Activated gamma-delta T cell treated with Interleukin-2 at 50 U/mL for 16 hours (primary cell): Measurements from ENCODE around the gene INTS1.
A peak's percentile ranks its signal among the peaks of the same experiment; 100 is the strongest.

ENCODE experiments used
- DNase-seq: peaks from one replicate; pipeline ENCODE4 v3.0.0-alpha.2; 2020

The INTS1 gene, protein sequence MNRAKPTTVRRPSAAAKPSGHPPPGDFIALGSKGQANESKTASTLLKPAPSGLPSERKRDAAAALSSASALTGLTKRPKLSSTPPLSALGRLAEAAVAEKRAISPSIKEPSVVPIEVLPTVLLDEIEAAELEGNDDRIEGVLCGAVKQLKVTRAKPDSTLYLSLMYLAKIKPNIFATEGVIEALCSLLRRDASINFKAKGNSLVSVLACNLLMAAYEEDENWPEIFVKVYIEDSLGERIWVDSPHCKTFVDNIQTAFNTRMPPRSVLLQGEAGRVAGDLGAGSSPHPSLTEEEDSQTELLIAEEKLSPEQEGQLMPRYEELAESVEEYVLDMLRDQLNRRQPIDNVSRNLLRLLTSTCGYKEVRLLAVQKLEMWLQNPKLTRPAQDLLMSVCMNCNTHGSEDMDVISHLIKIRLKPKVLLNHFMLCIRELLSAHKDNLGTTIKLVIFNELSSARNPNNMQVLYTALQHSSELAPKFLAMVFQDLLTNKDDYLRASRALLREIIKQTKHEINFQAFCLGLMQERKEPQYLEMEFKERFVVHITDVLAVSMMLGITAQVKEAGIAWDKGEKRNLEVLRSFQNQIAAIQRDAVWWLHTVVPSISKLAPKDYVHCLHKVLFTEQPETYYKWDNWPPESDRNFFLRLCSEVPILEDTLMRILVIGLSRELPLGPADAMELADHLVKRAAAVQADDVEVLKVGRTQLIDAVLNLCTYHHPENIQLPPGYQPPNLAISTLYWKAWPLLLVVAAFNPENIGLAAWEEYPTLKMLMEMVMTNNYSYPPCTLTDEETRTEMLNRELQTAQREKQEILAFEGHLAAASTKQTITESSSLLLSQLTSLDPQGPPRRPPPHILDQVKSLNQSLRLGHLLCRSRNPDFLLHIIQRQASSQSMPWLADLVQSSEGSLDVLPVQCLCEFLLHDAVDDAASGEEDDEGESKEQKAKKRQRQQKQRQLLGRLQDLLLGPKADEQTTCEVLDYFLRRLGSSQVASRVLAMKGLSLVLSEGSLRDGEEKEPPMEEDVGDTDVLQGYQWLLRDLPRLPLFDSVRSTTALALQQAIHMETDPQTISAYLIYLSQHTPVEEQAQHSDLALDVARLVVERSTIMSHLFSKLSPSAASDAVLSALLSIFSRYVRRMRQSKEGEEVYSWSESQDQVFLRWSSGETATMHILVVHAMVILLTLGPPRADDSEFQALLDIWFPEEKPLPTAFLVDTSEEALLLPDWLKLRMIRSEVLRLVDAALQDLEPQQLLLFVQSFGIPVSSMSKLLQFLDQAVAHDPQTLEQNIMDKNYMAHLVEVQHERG (N-terminal part only)

DNA sequence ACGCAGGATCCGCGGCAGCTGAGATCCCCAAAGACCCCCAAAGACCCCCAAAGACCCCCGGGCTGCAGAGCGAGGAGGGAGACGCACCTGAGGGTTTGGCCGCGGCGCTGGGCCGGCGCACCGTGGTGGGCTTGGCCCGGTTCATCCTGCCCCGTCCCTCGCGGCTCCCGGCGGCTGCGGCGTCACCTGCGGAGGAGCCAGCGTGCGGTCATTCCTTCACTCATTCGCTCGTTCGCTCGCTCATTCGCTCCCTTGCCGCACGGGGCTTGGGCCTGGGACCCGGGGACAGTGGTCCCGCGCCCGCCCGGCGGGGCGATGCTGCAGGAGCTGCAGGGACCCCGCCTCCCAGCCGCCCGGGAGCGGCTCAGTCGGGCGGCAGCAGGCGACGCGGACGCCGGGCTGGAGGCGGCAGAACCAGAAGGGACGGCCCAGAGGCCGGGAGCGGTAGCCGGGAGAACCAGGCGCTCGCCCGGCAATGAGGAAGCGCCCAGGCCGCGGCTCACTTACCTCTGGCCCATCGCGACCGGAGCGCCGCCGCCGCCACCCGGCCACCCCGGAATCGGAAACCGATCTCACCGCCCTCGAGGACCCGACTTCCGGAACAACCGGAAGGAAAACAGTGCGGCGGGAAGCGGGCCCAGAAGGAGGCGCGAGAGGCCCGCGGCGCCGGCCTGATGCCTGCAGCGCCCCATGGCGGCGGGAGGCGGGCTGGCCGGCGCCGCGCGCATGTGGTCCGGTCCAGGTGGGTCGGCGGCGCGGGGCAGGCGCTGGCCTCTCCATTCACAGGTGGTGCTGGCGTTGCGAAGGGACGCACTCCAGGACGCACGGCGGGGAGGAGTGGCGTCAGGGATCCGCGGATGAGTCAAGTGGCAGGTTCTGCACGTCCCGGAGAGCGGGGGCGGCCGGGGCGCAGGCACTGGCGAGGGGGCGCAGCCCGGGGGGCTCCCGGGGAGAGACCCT, at the start of gene INTS1:
Gene INTS1 (minus strand): TSS at position 574 of the 960 bp plus-strand sequence. CDS start 429 bp downstream, at position 145.
- DNase-seq, result peak; percentile 89

DNA sequence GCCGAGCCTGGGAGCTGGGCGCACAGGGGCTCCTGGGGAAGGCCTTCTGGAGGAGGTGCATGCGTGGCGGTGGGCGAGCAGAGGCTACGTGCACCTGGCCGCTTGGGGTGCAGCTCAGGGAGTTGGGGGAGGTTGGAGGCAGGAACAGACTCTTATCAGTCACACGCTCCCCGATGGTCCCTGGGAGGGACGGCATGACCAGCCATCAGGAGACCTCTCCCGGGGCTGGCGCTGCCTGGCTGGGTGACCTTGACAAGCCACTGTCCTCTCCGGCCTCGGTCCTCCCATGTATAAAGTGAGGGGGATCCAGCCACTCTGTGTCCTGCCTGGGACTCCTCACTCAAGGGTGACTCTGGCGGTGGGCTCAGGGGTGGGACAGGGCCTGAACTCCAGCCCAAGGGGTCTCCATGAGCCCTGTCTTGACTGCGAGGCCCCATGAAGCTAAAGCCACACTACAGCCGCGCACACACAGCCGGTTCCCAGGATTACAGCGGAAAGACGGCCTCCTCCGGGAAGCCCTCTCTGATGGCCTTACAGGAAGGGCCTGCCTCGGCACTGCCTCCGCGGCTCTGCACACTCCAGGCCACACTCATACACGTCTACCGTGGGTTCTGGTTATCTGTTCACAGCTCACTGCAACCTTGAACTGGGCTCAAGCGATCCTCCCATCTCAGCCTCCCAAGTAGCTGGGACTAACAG, 49.5 kb upstream of the INTS1 start:
- DNase-seq, result no peak

DNA sequence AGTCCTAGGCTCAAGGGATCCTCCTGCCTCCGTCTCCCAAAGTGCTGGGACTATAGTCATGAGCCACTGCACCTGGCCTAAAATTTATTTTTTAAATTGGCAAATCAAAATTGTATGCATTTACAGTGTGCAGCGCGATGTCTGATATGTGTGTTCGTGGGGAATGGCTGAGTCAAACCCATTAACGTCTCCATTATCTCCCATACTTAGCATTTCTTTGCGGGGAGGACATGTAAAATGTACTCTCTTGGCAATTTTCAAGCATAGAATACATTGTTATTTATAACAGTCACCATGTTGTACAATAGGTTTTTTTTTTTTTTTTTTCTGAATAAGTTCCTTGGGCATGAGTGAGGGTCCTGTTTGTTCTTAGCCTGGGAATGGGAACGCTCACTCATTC, 48.0 kb upstream of the INTS1 start:
- no peak for DNase-seq

DNA sequence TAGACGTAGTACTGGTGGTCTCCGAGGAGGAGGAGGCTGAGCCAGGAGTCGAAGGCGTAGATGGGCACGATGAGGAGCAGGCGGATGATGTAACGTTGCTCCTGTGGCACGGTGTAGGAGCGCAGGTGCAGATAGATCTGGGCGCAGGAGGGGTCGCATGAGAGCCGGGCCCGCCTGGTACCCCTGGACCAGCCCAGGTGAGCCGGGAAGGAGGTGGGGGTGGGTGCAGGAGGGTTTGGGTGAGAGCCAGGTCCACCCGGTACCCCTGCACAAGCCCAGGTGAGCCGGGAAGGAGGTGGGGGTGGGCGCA, 46.6 kb upstream of the INTS1 start:
- no peak for DNase-seq

DNA sequence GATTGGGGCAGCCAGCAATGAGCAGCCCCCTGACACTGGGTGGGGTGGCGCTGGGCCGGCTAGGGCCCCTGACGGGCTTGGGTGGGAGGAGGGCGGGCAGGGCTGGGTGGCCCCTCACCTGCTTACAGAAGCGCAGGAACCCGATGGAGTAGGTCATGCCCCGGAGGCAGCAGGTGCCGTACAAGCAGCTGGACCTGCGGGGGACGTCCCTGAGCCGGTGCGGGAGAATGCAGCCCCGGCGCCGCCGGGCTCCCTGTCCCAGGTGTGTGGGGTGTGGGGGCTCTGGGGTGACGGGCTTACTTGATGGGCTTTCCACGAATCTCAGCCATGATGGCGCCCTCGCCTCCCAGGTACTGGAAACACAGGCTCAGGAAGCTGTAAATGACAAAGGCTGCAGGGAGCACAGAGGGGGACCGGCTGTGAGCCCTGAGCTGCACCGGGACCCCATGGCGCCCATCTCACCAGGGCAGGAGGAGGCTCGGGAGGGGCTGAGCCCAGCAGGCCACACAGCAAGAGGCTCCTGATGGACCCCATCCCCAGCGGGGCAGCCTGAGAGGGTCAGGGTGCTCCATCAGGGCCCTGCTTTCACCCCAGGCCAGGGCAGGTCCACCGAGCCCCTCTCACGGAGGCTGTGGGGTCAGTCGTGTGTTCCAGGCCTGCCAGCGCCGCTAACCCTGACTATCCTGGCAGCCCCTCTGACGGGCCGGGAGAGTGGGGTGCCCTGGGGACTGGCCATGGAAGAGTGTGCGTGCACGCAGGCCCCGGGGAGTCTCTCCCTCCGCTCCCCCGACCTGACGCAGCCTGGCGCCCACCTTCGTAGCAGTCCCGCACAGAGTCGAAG, 46.0 kb upstream of the INTS1 start:
- no peak for DNase-seq

DNA sequence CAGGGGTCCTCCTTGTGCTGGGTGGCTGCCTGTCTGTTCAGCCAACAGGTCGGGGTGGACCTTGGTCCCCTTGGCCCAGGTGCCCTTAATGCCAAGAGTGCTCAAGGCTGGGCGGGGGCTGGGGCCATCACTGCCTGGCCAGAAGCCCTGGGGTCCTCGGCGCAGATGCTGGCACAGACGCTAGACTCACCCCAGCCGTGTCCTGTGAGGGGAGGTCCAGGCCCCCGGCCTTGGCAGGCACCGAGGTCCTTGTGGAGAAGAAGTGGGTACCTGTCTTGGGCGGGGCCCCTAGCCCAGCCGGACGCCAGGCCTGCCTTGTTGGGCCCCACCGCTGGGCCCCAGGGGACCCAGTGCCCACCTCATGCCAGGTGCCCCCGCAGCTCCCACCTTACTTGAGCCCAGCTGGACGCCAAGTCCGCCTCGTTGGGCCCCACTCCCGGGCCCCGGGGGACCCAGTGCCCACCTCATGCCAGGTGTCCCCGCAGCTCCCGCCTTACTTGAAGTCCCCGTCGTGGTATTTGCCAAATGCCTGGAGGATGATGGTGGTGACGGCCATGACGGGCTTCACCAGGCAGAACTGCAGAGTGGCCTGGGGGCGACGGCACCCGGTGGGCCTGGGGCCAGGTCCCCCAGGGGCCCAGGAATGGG, 45.3 kb upstream of the INTS1 start:
- no peak for DNase-seq

DNA sequence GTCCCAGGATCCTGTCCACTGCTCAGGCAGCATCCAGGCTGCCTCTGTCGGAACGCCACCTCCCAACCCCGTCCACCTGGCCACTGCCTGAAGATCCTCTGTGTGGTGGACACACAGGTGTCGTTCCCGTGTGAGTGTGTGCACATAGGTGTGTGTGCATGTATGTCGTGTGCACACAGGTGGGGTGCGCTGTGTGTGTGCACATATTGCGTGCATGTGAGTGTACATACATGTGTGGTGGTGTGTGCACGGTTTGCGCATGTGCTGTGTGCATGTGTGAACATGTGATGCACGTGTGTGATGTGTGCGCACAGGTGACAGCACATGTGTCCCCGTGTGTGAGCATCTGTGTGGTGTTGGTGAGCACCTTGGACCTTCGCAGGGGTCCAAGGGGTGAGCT, 44.8 kb upstream of the INTS1 start:
- DNase-seq, result no peak

DNA sequence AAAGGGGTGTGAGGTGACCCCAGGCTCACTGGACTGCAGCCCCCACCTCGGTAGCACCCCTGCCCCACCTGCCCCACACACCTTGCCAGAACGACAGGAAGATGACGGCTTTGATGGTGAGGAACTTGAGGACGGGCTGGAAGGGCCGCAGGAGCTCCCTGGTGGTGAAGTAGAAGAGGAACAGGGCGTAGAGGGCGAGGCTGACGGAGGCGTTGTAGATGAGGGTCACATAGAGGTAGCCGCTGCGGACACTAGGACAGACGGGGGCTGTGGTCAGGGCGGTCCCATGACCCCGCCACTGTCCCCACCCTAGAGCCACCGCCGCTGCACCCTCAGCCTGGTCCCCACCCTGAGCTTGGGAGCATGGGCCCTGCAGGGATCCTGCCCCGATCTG, 44.2 kb upstream of the INTS1 start:
- DNase-seq, result no peak

DNA sequence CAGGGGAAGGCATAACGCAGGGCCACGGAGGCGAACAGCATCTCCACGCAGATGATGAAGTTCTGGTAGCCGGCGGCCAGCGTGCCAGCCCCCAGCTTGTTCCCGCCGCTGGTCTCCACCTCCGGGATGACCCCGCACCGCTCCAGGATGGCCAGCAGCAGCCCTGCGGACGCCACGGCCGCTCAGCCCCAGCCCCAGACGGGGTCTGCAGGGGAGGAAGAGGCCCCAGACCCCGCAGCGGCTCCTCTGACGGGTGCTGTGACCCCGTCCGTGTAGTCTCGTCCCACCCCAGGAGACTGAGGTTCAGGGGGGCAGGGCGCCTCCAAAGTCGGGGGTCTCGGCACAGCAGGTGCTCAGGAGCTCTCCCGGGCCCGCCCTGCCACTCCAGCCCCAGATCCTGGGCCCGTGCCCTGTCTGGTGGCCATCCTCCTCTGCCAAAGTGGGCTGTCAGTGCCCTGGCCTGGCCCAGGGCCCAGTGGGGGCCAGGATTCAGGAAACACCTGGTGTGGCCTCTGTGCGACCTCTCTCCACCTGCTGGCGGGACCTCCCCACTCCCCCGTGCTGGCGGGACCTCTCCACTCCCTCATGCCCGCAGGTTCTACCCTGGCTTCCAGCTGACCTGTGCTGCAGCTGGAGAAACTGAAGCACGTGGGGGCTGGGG, 43.7 kb upstream of the INTS1 start:
- no peak for DNase-seq

DNA sequence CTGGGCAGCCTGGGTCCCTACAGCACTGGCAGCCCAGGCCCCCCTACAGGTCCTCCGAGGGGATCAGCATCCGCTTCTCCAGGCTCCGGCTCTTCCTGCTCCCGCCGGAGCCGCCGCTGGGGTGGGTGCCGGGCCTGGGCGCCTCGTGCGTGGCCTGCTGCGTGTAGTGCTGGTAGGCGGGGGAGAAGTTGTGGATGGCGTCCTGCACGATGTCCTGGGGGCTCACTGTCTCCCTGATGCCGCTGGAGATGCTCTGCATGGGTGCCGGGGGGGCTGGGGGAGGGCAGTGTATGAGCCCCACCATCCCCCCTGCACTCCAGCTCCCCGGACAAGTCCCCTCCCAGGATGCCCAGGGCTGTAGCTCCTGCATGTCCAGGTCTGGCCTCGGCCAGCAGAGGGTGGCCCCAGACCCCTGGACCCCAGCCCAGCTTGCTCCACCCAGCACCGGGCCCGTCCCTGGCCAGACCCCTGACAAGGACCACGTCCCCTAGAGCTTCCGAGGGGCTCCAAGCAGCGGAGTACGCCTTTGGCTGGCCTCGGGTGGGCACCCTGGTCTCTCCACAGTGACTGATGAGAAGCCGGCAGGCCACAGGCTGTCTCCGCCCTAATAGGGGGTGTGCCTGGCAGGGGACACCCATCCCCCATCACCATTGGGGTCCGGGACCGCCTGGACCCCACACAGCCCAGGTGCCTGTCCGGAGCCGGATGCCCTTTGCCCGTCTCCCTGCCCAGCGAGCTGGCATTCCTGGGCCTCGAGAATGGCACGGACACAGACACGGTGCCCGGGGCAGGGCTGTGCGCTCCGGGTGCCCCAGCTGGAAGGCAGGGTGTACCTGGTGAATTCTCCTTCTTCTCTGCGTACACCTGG, 43.0 kb upstream of the INTS1 start:
- no peak for DNase-seq

DNA sequence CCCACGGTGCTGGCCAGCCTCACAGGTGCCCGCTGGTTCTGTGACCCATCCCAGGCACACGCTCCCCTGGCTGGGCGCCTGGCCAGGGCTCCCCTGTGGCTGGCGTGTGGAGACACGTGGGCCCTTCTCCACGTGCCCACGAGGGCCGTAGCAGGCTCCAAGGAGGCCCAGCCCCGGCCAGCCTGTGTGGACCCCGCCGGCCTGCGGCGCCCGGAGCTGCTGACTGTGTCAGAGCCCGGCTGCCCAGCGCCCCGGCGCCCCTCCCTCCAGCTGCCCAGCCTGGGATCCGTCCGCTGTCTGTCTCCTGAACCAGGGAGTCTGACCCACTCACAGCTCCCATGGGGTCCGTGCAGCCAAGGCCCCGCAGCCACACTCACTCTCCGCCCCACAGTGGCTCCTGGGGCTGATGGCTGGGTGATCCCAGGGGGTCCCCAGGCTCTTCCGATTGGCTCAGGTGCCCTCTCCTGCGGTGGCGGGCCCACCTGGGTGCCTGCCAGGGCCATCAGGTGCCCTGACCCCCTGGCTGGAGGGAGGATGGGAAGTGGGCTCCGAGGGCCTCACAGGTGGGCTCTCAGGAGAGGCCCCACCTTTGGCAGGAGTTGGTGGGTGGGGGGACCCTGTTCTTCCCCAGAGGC, 42.2 kb upstream of the INTS1 start:
- no peak for DNase-seq

DNA sequence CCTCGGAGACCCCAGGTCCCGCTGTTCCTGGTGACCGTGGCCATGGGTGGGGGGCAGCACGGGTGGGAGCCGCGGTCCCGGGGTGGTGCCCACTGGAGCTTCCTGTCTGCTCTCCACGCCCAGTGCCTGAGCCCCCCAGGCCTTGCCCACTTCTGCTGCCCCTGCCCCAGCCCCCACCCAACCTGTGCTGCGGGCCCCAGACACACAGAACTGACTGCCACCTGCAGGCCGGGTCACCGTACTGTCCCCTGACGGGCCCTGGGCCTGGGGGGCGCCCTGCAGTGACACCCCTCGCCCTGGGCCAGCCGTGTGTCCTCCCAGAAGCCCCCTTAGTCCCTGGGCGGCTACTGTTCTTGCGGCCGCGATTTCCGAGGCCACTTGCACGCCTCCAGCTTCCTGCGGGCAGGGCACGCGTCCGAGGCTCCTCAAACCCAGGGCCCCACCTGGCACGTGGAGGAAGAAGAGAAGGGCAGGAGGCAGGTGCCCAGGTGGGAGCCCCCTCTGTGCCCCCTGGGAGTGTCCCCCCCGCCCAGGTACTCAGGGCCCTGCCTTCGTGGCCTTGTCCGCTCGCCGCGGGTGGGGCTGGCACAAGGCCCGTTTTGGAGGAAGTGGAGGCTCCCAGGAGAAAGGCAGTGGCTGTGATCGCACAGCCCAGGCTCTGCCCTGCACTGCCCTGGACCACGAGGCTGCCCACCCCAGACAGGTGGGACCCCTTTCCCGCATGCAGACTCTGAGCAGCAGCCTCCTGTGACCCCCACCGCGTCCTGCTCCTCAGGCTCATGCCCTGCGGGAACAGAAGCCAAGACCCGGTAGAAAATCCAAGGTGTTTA, 41.4 kb upstream of the INTS1 start:
- DNase-seq, result no peak

DNA sequence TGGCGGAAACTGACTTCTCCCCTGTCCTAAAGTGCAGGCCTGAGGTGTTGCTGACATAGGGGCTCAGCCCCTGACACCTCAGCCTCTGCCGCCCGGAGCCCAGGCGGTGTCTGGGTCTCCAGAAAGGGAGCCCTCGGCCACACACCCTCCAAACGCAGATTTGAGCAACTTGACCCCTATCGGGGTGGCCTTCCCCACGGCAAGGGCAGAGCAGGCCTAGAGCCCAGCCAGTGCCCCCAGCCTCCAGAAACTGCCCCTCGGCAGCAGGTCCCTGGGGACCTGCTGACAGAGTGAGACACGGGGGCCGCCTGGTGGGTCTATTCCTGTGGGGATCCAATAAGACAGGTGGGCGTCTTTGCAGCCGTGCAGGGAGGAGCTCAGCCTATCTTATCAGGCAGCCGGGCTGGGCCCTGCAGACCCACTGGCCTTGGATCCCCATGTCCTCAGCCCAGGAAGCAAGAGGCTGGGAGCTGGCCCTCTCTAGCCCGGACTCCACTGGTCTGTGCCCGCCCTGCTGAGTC, 40.8 kb upstream of the INTS1 start:
- no peak for DNase-seq

DNA sequence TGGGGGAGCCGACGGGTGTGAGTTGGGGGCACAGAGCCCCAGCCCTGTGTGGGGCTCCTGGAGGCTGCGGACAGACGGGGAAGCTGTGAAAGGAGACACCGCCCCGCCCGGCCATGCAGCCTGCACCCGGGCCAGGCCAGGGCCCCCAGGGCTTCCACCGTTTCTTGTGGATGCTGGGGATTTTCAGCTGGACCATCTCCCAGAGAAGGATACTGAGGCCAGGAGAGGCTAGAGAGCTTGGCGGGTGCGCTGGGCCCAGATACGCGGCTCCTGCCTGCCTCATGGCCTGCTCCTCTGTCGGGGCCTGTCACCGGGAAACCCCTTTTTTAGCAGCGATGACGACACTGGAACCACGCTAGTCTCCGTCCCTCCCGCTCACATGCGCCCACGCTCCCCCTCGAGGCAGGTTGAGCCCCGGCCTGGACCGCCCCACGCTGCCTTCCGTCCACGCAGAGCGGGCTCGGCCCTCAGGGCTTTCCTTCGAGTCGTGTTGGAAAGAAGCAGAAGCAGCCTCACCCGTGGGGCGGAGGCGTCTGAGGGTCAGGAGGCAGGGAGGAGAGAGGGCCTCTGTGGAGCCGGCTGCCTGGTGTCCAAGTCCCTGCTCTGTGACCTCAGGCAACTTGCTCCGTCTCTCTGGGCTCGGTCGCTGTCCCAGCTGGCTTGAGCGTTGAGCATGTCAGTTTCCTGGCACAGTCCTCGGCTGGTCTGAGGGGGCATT, 40.1 kb upstream of the INTS1 start:
- DNase-seq, result no peak

DNA sequence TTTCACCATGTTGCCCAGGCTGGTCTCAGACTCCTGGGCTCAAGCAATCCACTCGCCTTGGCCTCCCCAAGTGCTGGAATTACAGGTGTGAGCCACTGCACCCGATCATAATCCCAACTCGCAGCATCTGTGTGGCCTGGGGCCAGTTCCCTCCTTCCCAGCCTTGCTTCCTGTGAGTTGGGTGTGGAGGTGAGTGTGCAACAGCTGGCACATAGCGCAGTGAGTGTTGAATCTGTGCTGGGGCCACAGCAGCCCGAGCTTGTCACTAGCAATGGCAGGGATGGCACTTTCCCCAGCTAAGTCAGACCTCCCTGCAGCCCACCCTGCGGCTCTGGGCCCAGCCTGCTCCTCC, 39.6 kb upstream of the INTS1 start:
- no peak for DNase-seq
